G401.6 (cell line): Measurements from ENCODE around the gene SSNA1.

Experiments used
- FAIRE-seq: peaks from 2 replicates; lab custom pipeline; 2012; peaks lifted over from hg19 to GRCh38; lab: Jason Lieb, UNC

SSNA1 gene

GRCh38 chr9:137221506-137222111 is 33.1 kb downstream of the SSNA1 start:
- FAIRE-seq, result no peak

DNA sequence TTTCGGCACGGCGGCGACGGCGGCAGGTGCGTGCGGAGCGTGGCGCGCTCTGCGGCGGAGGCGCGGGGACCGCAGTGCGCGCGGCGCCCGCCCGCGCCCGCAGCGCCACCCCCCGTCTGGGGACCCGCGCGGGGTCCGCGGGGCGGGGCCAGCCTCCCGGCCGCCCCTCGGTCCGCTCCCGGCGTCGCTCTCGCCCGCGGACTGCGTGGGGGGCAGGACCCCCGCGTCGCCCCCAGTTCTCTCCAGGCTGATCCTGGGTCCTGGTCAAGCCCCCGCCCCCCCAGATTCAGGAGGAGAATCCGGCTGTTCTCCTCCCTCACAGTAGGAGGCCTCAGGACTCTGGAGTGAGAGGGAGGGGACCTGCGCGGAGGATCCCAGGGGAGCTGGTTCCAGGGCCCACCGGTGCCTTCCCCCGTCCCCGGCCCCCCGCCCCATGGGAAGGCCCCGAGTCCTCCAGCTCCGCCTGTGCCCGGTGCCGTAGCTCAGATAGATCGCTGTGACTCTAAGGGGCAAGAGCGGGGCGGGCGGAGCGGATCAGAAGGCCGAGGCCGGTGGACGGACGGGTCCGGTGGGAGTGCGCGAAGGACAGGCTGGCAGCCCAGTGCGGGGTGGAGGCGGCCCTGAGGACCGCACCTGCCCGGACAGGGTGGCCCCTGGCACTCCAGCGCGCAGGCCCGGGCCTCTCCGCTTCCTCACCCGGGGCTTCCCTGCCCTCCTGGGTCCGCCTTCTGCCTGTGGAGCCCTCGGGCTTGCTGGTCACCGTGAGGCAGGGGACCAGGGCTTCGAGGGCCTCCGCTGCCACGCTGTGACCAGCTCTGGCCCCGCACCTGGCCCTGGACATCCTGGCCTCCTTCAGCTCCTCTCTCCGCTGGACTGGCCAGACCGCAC is 34.0 kb downstream of the SSNA1 start, which contains the start of gene RNF208:
Gene RNF208 (minus strand): TSS at position 51 of the 888 bp plus-strand sequence. CDS start 1,028 bp downstream, outside the sequence.
- FAIRE-seq, result no peak

DNA sequence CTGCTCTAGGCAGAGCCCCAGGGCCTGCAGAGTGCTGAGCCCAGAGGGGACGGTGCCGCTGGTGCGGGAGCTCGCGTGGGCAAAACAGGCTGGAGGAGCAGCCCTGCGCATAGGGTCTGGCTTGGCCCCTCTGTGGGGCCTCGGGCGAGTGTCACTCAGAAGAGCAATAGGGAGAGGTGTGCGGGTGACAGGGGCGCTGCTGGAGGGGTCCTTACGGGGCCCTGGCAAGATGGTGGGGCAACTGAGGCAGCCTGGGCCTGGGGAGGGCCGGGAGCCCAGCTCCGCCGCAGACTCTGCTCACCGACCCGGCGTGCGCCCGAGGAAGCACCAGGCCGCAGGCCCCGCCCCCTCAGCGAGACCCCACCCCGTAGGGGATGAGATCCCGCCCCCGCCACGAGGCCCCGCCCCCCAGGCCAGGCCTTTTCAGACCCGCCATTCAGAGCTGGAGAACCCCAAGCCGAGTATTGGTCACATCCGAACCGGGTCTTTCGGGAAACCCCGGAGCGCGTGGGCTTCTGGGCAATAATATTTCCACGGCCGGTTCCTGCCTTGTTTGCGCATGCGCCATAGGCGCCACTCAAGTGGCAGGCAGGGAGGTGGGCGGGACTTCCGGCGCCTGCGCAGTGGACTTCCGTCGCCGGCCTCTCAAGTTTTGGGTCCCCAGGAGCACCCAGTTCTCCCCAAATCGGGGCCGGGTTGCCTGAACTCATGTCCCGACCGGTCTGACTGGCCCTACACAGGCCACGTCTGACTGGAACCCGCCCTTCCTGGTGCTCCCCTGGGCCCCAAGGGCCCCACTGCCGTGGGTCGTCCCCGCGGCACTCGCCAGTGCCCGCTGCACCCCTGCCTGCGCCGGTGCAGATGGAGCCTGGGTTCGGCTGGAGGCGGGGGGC is 34.8 kb downstream of the SSNA1 start:
- peak; percentile 97 for FAIRE-seq

DNA sequence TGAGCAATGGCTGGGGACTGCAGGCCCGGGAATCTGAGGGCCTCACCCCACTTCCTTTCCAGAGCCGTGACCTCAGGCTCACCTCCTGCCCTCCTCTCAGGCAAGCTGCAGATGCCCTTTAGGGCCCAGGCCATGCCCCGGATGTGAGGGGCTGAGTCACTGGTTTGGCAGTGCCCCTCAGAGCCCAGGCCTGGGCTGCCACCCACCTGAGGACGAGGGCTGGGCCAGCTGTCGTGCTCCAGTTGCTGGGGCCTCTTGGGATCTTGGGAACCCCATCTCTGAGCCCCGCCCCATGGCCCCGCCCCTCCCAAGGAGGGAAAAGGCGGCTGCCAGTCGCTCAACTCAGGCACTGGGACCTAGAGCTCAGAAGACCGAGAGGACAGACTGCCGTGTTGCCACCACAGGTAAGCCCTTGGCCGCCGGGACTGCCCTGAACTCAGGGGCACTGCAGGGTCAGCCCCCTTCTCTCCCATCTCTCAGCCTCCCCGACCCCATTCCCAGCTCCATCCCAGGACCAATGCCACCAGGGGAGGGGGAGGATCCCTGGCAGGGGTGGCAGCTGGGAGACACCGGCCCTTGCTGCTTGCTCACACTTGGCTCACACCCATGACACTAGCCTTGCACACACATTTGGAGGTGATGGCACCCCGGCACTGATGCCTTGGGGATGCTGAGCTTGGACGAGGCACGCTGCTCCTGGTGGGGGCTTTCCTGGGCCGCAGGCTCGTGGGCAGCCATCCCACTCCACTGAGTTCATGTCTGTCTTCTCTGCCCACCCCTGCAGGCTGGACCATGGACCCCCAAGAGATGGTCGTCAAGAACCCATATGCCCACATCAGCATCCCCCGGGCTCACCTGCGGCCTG is 36.6 kb downstream of the SSNA1 start, which contains the start of gene CYSRT1:
Gene CYSRT1 (plus strand): TSS at position 345 of the 865 bp plus-strand sequence. CDS start 448 bp downstream, at position 793.
- no peak for FAIRE-seq

- no peak for FAIRE-seq
These were observed 37.3 kb downstream of the SSNA1 start for GRCh38 chr9:137225699-137226331.

GRCh38 chr9:137226338-137227053 is 38.0 kb downstream of the SSNA1 start:
- no peak for FAIRE-seq

DNA sequence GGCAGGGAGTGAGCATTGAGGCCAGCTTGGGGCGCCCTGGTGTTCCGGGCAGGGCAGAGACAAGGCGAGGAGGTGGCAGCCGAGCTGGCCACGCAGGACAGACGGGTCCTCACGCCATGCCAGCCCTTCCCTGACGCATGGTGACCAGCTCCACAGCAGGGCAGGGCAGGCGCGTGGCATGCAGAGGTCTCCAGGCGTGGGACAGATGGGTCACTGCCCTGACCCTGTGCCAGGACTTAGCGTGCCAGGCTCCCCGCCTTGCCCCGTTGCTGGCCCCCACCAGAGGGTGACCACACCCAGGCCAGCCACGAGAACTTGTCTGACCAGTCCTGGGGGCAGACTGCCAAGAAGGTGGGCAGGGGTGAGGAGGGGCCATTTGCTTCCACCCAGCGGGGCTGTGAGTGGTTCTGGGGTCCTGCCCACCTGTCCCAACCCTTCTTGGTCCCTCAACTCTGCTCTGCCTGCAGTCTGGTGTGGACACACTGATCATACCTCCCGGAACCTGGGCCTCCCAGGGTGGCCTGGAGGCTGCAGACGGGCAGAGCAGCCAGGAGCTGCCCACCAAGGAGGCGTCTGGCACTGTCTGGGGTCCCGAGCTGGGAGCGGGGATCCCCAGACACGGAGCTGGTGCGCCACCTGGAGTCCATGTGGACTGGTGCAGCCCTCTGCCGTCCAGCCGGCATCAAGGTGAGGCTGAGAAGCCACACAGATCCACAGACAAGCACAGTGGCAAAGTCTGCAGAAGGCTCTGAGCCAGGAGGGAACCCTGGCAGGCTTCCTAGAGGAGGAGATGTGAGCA is 38.8 kb downstream of the SSNA1 start, which contains the start of gene RNF224:
Gene RNF224 (plus strand): TSS at position 449 of the 799 bp plus-strand sequence. CDS start 834 bp downstream, outside the sequence.
- FAIRE-seq, result peak; percentile 91

DNA sequence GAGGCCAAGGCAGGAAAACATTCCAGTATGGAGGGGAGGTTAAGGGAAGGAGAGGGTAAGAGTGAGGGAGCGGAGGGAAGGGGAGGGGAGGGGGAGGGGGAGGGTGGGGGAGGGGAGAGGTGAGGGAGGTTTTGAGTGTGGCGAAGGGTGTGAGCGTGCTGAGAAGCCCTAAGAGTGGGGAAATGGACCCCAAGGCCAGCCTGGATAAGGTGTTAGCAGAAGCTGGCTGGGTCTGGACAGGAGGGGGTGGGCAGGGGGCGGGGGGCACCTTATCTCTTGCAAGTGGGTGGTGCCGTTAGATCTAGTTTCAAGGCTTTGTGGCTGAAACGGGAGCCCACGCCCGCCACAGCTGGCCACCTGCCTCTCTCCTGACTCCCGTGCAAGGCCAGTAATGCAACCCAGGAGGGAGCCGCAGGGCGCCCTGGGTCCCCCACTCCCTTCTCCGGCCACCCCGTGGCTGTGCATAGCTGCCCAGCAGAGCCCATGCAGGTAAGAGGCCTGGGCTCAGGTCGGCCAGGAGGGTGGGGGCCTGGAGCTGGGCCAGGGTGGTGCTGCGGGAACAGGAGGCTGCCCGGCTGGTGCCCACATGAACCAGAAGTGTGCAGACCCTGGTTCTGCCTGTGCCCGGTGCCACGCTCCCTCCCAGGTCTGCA is 39.5 kb downstream of the SSNA1 start:
- FAIRE-seq, result no peak

- FAIRE-seq, result no peak
These were observed 40.1 kb downstream of the SSNA1 start for GRCh38 chr9:137228506-137228967.

DNA sequence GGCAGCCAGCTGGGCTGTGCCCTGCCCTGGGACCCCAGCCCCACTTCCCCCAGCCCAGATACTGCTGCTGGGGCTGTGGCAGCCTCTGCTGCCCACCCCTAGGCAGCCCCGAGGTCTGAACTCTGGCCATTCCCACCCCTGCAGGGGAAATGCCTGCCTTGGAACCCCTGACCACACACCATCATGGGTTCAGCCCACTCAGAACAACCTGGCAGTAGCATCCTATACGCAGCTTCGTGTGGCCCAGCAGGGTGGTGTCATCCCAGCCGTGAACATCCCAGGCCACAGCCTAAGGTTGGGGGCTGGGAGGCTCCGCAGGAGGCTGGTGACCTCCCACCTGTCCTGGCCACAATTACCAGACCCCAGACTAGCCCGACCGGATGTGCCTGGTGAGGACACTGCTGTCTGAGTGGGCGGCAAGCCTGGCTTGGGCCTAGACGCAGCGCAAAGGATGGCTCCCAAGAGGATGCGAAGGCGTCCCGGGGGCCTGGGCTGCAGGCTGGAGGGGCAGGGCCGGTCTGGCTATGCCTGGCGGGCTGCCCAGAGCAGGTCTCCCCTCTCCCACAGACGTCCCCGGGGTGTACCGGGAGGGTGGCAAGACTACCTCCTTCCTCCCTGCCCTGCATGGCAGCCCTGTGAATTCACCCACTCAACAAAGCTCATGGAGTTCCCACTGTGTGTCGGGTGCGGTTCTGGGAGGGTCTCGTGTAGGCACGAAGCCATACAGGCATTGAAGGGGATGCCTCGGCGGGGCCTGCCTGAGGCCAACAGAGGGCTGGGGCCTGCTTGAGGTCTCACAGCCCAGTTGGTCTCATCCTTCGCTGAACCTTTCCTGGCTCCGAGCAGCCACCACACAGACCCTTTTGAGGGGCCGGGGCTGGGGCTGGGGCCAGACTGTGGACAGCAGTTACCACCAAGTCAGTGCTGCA is 40.8 kb downstream of the SSNA1 start:
- no peak for FAIRE-seq

DNA sequence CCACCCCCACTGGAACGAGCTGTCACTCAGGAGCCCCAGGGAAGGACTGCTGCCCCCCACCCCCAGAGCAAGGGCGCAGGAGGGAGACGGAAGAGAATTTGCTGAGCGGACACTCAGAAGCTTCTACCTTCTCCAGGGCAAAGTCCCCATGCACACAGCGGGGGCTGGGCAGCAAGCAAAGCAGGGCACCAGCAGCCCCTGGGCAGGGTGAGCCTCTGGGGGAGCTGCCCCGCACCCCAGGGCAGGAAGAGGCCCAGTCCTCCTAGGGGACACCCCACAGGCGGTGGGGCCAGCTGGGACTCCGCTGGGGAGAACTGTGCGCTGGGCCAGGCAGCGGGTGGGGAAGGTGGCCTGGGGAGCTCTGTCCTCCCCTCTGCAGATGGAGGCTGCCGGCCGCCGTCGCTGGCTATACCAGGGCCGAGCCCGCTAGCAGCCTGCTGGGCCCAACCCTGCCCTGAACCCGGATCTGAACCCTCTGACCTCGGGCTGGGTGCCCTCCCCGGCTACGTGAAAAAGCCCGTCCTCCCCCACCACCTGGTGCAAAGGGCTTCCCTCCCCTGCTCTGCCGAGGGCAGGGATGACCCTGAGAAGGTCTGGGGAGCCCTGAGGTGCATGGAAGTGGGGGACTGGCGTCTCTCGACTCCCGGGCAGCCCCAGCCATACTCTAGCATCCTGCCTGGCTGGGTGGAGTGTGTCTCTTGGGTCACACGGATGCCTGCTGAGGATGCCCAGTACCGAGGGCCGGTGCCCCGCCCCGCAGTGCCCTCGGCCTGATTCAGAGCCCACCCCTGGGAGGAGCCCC is 41.6 kb downstream of the SSNA1 start:
- FAIRE-seq, result no peak

GRCh38 chr9:137230705-137231371 is 42.4 kb downstream of the SSNA1 start, which contains the start of gene SLC34A3:
TSS of gene SLC34A3 (plus strand) at chr9:137230901. CDS start at chr9:137231703, 802 bp downstream.
- FAIRE-seq, result no peak

GRCh38 chr9:137231372-137232039 is 43.0 kb downstream of the SSNA1 start:
- FAIRE-seq, result no peak

GRCh38 chr9:137232101-137232500 is 43.6 kb downstream of the SSNA1 start:
- FAIRE-seq, result no peak

DNA sequence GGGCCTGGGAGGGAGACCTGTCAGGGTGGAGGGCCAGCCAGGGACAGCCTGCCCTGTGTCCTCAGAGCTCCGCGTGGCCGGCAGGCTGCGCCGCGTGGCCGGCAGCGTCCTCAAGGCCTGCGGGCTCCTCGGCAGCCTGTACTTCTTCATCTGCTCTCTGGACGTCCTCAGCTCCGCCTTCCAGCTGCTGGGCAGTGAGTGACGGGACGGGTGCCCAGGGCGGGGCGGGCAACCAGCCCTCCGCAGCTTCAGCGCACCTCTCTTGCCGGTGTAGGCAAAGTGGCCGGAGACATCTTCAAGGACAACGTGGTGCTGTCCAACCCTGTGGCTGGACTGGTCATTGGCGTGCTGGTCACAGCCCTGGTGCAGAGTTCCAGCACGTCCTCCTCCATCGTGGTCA is 44.0 kb downstream of the SSNA1 start:
- no peak for FAIRE-seq
